ENCODE results near the gene TTF2.
A peak's percentile ranks its signal among the peaks of the same experiment; 100 is the strongest.

TTF2 gene

DNA sequence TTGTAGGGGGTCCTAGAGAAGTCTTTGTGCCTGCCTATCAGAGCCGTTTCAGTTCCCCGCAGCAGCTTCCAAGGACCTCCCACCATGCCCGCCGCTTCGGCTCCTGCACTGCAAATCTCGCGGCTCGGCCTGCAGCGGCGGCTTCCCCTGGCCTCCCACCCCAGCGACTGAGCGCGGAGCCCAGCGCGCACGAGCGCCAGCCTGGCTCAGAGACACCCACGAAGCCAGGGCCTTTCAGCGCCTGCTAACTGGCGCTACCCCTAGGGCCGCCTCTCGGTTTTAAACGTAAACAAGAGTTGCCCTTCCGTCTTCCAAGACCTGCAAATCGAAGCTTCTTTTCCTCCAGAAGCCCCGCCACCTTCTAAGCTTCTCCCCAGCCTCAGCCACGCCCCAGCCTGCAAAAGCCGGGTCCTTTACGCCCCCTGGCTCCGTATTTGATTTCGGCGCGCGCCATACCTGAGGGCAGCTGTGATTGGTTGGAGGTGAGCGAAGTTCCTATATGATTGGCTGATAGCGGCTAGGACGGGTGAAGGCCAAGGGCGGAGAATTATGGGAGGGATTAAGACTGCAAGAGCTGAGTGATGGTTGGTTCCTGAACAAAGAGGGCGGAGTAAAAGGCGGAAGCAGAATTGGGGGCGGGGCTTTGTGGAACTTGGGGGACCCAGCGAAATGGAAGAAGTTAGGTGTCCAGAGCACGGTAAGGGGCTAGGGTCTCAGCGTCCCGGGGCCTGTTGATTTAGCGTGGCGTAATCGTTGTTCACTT lies at the start of gene TTF2:
TTF2 (plus strand) TSS at position 649 of the 763 bp plus-strand sequence; CDS start at position 670, 21 bp downstream.
- peak; percentile 98 for DNase-seq

GRCh38 chr1:117011334-117011733 lies 48.8 kb upstream of the TTF2 start:
- no peak for DNase-seq

- DNase-seq, result no peak
Measured at GRCh38 chr1:117013309-117013858, 46.7 kb upstream of the TTF2 start.

- no peak for DNase-seq
Measured at GRCh38 chr1:117014209-117014608, 45.9 kb upstream of the TTF2 start.

DNA sequence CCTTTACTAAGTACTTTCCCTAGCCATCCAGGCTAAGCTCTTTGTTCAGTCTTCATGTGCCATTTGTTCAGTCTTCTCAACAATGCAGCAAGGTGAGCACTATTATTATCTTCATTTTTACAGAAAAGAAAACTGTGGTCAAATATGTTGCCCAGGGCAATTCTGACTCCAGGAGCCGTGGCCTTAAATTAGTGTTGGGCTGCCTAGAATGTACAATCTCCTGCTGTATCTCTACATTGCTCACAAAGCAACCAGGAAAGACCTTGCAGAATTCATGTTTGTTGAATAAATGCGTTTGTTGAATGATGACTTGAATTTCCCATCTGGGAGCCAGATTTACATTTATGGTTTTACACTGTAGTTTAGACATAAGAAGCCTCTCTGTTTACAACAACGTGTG lies 44.4 kb upstream of the TTF2 start:
- DNase-seq, result no peak

DNA sequence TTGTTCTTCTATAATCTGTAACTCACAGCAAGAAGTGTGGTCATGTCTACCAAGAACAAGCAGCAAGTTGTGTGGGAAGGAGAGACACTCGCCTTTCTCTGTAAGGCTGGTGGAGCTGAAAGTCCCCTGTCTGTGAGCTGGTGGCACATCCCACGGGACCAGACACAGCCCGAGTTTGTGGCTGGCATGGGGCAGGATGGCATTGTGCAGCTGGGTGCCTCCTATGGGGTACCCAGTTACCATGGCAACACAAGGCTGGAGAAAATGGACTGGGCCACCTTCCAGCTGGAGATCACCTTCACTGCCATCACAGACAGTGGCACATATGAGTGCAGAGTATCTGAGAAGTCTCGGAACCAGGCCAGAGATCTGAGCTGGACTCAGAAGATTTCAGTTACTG lies 43.1 kb upstream of the TTF2 start:
- DNase-seq, result no peak

- no peak for DNase-seq
Measured at GRCh38 chr1:117017648-117018047, 42.5 kb upstream of the TTF2 start.

GRCh38 chr1:117020526-117021156 lies 39.5 kb upstream of the TTF2 start:
- DNase-seq, result no peak

- no peak for DNase-seq
Measured at GRCh38 chr1:117022114-117022513, 38.0 kb upstream of the TTF2 start.

- DNase-seq, result no peak
Measured at GRCh38 chr1:117025568-117025967, 34.6 kb upstream of the TTF2 start.

- DNase-seq, result no peak
Measured at GRCh38 chr1:117026361-117026760, 33.8 kb upstream of the TTF2 start.

- no peak for DNase-seq
Measured at GRCh38 chr1:117029685-117030084, 30.4 kb upstream of the TTF2 start.

DNA sequence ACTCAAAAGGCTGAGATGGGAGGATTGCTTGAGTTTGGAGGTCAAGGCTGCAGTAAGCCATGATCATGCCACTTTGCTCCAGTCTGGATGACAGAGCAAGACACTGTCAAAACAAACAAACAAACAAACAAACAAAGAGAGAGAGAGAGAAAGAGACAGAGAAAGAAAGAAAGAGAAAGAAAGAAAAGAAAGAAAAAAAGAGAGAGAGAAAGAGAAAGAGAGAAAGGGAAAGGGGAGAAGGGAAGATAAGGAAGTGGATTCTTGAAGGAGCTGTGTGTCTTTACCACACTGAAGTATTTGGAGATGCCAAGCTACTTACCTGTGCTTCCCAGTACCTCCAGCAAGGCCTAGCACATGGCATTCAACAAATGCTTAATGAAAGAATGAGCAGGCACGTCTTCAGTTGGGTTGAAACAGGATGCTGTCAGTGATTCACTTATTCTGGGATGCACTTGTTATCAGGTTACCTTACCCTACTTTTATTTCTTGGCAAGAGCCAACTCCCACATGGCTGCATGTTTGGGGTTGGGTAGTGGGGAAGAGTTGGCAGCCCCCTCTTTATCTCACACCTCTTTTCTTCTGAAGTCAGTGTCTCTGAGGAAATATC lies 29.8 kb upstream of the TTF2 start:
- no peak for DNase-seq

GRCh38 chr1:117032266-117032665 lies 27.9 kb upstream of the TTF2 start:
- no peak for DNase-seq

GRCh38 chr1:117032681-117033539 lies 27.2 kb upstream of the TTF2 start:
- no peak for DNase-seq

- no peak for DNase-seq
Measured at GRCh38 chr1:117033772-117034171, 26.4 kb upstream of the TTF2 start.

DNA sequence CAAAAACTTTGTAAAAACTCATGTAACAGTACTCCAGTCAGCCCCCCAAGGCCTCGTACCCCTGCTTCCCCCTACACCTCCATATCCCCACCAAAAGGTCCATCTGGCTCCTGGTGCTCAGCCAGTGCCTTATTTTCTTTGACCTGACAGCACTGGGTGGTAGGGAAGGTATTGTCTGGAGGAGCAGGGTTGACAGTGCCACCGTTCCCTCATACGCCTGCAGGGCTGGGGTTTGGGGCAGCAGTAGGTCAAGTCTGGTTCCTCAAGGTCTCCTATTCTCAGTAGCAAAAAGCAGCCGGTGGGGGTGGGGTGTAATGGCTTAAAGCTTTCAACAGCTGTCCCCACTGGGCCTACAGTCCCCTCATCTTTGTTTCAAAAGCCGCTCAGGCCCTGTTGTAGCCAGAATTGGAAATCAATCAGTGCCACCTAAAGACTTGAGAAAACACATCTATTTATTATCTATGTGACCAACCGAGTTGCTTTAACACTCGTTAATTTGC lies 25.3 kb upstream of the TTF2 start:
- DNase-seq, result no peak

- DNase-seq, result no peak
Measured at GRCh38 chr1:117036018-117036461, 24.1 kb upstream of the TTF2 start.

GRCh38 chr1:117037802-117038201 lies 22.3 kb upstream of the TTF2 start:
- no peak for DNase-seq

DNA sequence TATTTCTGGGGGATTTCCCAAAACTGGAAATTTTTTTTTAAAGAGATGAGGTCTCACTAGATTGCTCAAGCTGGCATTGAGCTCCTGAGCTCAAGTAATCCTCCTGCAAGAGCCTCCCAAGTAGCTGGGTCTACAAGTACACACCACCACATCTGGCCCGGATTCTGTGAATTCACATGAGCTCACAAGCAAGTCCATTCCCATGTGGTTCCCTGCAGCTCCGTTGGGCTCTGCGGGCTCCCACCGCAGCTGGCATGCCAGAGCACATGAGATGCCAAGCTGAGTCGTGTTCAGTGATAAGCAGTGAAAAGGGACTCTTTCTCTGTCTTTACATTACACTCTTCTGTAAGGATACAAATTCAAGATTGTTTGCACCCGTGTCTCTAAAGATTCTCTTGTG lies 21.9 kb upstream of the TTF2 start:
- DNase-seq, result no peak

DNA sequence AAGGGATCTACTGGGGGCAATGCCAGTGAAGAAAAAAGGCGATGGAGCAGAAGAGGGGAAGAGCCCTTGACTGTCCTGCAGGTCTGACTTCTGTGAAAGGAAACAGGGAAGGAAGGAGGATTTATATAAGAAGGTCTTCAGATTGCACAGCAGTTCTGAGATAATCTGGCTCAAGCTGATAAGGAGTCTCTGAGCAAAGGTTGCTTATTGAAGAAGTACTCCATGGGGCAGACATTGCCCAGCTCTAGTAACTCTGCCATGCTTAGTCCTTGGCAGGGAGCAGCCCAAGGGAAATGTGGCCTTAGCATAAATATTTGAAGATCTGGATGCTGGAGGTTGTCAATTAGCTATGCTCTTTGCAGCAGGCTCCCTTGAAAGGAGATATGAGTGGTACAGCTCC lies 15.9 kb upstream of the TTF2 start:
- DNase-seq, result no peak

GRCh38 chr1:117045644-117046043 lies 14.5 kb upstream of the TTF2 start:
- no peak for DNase-seq

DNA sequence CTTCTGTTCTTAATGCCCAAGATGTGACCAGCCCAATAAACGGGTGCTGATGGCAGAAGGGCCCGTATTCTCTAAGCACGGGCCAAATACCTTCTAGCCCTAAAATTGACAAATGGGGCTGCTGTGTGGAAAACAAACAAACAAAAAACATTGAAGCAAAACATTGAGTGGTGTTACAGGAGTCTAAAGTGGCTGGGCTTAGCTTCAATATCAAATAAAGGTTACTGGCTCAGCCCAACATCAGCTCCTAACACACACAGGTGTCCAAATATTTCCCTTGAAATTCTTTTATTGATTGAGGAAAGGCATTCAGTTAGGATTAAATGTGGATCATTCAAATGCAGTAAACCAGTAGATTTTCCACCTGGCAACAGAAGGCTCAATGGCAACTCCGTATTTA lies 13.3 kb upstream of the TTF2 start:
- DNase-seq, result no peak

Data from suppressor macrophage treated with lipopolysaccharide for 4 hours (primary cell).